Activated T-helper 9 cell treated with anti-CD3 and anti-CD28 coated beads, Interleukin-2, amount 50 U/mL, for 16 hours (primary cell): ENCODE data around the gene YDJC.
"Not testable (repeated sequence)": the region's sequence is repeated elsewhere in the genome, so short reads cannot be mapped to it uniquely, and the experiment has no call there.

Experiments
- DNase-seq: peaks from one replicate; pipeline ENCODE4 v3.0.0-alpha.2; 2020; ENCODE audit warnings: low read depth

Gene YDJC

DNA sequence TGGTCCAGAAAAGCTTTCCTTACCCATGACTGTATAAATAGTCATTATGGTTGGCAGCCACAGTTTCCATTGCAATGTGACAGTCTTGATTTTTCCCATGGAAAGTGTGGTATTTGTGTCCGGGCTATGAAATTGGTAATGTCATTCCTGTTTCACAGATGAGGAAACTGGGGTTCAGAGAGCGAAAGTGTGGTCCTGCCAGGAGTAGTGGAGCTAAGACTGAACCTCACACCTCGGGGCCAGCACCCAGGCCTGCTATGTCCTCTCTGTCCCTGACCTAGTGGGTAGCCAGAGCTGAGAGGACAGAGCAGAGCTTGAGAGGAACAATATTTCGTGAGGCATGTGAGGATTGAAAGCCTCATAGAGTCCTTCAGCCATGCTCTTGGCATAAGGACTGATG lies 1.2 kb upstream of the YDJC start:
- no peak for DNase-seq

GRCh38 chr22:21628386-21629254 lies 1.2 kb downstream of the YDJC start:
- no peak for DNase-seq

- no peak for DNase-seq
Observed at GRCh38 chr22:21626735-21627469, 2.9 kb downstream of the YDJC start.

GRCh38 chr22:21626073-21626734 lies 3.6 kb downstream of the YDJC start:
- no peak for DNase-seq

DNA sequence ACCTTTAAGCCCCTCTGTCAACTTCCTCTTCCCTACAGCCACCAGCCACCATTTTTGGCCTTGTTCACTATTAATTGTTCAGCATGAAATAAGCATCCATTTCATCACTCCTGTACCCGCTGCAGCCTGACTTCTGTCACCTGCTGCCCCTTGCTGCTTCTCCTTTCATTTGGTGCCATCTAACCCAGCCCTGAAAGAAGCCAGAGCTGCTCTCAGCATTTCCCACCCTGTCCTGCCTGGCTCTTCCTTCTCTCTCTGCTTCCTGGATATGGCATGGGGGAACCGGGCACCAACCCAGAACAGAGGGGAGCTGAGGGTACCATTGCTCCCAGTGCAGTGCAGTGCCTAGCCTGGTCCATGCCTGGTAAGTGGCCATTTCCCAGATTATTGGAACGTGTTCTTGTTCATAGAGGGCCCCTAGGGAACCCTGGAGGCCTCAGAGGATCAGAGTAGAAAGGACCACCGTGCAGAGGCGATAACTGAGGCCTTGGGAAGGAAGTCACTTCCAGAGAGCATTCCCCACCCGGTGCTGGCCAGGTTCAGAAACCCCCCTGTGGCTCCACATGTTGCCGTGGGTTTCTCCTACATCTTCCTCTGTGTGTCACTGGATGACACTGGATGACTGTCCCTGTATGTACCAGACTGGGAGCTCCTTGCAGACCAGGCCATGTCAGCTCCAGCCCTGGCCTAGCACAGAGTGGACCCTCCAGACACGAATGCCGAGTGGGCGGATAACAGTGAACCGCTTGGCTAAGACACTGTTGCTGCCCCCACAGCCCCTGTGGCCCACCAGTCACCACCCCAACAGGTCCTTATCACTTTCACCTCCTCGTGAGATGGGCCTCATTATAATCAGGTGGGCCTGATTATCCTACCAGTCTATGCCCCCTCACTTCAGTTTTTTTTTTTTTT lies 4.7 kb downstream of the YDJC start:
- DNase-seq = no peak

- no peak for DNase-seq
Observed at GRCh38 chr22:21624120-21624879, 5.5 kb downstream of the YDJC start.

- DNase-seq = no peak
Observed at GRCh38 chr22:21623648-21623970, 6.2 kb downstream of the YDJC start.

DNA sequence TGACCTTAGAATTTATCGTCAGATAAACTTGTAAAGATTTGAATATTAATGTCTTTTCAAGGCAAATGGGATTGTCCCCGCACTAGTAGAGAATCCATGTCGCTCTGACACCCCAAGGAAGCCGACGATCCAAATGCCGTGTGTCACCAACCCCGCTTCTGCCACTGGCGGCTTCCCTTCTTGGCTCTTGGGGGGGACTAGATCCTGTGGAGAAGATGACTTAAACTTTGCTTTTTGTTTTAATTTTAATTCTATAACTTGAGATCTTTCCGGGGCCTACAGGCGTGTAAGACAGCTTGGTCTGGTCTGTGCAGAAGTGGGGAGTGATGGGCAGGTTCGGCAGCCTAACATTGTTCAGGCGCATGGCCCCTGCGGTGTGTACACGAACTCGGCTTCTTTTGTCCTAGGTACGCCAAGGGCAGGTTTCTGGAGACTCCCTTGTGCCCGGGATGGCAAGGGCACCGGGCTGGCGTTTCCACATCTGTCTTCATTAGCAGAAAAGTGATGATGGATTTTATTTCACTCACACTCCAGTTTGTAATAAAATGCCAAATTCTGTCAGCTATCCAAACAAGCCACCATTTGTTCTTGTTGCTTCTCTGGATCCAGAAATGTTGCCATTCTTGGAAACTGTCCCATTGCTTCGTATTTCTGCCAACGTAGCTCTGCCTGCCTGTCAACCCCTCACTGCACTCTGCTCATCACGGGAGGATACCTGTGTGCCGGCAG lies 6.7 kb downstream of the YDJC start:
- no peak for DNase-seq

- DNase-seq = no peak
Observed at GRCh38 chr22:21622011-21622918, 7.6 kb downstream of the YDJC start.

GRCh38 chr22:21621025-21621424 lies 8.8 kb downstream of the YDJC start:
- no peak for DNase-seq

DNA sequence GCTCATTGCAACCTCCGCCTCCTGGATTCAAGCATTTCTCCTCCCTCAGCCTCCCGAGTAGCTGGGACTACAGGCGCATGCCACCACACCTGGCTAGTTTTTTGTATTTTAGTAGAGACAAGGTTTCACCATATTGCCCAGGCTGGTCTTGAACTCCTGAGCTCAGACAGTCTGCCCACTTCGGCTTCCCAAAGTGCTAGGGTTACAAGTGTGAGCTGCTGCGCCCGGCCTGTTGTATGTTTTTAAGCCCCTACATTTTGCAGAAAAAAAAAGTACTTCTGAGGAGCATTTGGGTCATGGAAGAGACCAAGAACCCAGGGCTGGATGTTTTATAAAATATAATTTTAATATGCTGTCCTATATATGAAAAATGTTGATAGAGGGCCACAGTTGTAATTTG lies 12.5 kb downstream of the YDJC start:
- DNase-seq = not testable (repeated sequence)

GRCh38 chr22:21615731-21616130 lies 14.1 kb downstream of the YDJC start:
- no peak for DNase-seq

GRCh38 chr22:21613553-21614233 lies 16.1 kb downstream of the YDJC start:
- no peak for DNase-seq

DNA sequence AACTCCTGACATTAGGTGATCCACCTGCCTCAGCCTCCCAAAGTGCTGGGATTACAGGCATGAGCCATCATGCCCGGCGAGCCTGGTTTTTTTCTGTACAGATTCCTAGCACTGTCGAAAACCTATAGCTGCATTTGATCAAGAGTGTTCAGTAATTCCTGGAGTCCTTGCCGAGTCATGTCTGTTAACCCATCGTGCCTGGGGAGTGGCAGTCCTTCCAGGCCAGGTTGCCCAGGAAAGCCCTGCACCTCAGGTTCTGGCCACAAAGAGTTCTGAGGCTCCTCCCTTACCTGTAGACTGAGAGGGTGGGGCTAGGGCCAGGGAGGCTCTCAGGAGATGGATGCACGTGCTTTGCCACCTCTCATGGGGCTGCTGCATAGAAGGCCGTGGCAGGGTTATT lies 17.0 kb downstream of the YDJC start:
- DNase-seq = no peak

DNA sequence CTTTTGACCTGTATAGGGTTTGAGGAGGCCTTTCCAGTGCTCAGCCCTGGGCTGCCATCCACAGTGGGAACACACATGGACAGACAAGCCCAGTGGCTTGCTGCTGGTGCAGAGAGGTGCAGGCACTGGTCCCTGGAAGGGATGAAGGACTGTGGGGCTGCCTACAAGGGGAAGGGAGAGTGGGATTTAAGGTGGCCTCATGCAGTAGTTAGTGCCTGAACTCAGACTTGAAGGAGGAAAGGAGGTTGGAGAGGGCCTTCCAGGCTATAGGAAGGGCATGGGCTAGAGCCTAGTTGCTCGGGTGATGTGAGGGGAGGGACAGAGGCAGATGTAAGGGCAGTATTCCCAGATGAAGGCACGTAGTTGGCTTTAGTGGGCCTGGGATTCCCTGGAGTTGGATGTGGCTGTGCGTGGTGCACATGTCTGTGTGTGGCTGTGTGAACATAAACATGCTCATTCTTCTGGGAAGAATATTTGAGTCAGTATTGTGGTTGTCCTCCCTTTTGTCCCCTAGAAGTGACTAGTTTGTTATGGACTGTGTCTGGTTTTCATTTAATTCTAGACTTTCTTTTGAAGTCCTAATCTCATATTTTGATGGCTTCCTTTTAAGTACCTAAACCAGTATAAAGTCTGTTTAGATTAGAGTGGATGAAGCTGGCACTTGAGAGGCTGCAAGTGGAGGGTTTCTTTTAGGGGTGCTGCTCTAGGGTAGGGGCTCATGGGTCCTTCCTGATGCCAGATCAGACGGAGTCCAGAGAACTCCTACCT lies 18.4 kb downstream of the YDJC start:
- no peak for DNase-seq

DNA sequence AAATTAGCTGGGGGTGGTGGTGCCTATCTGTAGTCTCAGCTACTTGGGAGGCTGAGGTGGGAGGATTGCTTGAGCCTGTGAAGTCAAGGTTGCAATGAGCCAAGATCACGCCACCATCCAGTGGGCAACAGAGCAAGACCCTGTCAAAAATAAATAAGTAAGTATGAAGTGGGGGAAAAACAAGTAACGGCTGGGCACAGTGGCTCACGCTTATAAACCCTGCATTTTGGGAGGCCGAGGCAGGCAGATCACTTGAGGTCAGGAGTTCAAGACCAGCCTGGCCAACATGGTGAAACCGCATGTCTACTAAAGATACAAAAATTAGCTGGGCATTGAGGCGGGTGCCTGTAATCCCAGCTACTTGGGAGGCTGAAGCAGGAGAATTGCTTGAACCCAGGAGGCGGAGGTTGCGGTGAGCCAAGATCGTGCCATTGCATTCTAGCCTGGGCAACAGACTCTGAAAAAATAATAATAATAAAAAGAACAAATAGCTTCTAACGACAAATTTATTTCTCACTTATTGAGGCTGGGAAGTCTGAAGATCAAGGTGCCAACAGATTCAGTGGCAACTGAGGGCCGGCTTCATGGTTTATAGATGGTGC lies 20.2 kb downstream of the YDJC start:
- not testable (repeated sequence) for DNase-seq

DNA sequence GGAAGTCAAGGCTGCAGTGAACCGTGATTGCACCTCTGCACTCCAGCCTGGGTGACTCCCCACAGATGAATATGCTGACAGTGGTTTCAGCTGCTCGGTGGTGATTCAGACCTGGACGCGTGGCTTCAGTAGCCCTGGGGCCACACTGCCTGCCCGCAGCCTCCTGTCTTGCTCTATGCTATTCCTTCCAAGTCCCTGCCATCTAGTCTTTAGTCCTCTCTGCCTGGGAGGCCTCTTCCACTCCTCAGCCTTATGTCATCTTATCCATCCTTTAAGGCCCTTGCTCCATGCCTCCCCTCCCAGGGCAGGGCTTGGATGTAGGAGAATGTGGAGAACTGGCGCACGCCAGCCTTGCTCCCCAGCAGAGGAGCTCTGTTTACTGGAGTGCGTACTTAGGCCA lies 23.0 kb downstream of the YDJC start:
- no peak for DNase-seq
